SKM-1 (cell line): Measurements from ENCODE around the gene VSIR.

ENCODE experiments used
- DNase-seq: peaks from one replicate; lab custom pipeline; 2025; ENCODE audit not compliant: unreplicated experiment; lab: John Stamatoyannopoulos, UW

The VSIR gene

GRCh38 chr10:71773221-71773971 lies at the start of gene VSIR:
VSIR (minus strand) TSS chr10:71773520; CDS start chr10:71773439, 81 bp downstream.
- DNase-seq = peak; percentile 66

- DNase-seq = no peak
Measured at GRCh38 chr10:71821909-71822763, 48.8 kb upstream of the VSIR start.

- no peak for DNase-seq
Measured at GRCh38 chr10:71820966-71821365, 47.6 kb upstream of the VSIR start.

- DNase-seq = no peak
Measured at GRCh38 chr10:71819985-71820384, 46.7 kb upstream of the VSIR start.

- no peak for DNase-seq
Measured at GRCh38 chr10:71819441-71819861, 46.1 kb upstream of the VSIR start.

GRCh38 chr10:71818674-71819260 lies 45.4 kb upstream of the VSIR start:
- DNase-seq = no peak

- peak; percentile 54 for DNase-seq
Measured at GRCh38 chr10:71817831-71818655, 44.7 kb upstream of the VSIR start.

GRCh38 chr10:71816936-71817618 lies 43.8 kb upstream of the VSIR start:
- no peak for DNase-seq

- no peak for DNase-seq
Measured at GRCh38 chr10:71816421-71816851, 43.1 kb upstream of the VSIR start.

- no peak for DNase-seq
Measured at GRCh38 chr10:71815515-71816130, 42.3 kb upstream of the VSIR start.

GRCh38 chr10:71814922-71815411 lies 41.6 kb upstream of the VSIR start:
- DNase-seq = no peak

GRCh38 chr10:71812913-71813590 lies 39.7 kb upstream of the VSIR start:
- no peak for DNase-seq

GRCh38 chr10:71812016-71812912 lies 38.9 kb upstream of the VSIR start:
- DNase-seq = peak; percentile 51

- no peak for DNase-seq
Measured at GRCh38 chr10:71811351-71811750, 38.0 kb upstream of the VSIR start.

GRCh38 chr10:71810048-71810750 lies 36.9 kb upstream of the VSIR start:
- no peak for DNase-seq

- no peak for DNase-seq
Measured at GRCh38 chr10:71809628-71810027, 36.3 kb upstream of the VSIR start.
